MCF 10A (cell line): ENCODE data around the gene EMP2. TPM values are rescaled to one million over a fixed set of nuclear protein-coding genes. Genes with fewer than 3 reads are reported as not detected.

Source experiments
- BruUV-seq: library from RNA; stranded (reverse); fragments of 400-500 nt; replicated peaks from 2 replicates; lab custom pipeline; 2021; lab: Mats Ljungman, UMichigan
- CTCF ChIA-PET: fragments of 300-600 bp; sonication (Branson Sonifier 250); formaldehyde crosslinking; extraction: SDS; loops from one replicate; lab custom pipeline; 2021; ENCODE audit warnings: antibody characterized with exemption, inconsistent platforms; lab: Yijun Ruan, JAX
- POLR2A ChIA-PET: fragments of 300-600, 350-650 bp; sonication (Branson Sonifier 250); formaldehyde crosslinking; extraction: SDS; loops from one replicate; lab custom pipeline; 2020; ENCODE audit warnings: antibody characterized with exemption, inconsistent platforms; lab: Yijun Ruan, JAX
- DNase-seq: peaks from one replicate; pipeline ENCODE4 v3.0.0-alpha.2; 2018; ENCODE audit not compliant: unreplicated experiment
- H3K27ac Mint-ChIP-seq: one replicate; pipeline ENCODE4 v1.8.0; 2022; ENCODE audit warnings: mild to moderate bottlenecking, low read depth, mixed read lengths; ENCODE audit not compliant: unreplicated experiment
- H3K27me3 Mint-ChIP-seq: one replicate; pipeline ENCODE4 v1.8.0; 2022; ENCODE audit warnings: mixed read lengths; ENCODE audit not compliant: insufficient read depth, unreplicated experiment
- H3K36me3 Mint-ChIP-seq: one replicate; pipeline ENCODE4 v1.8.0; 2022; ENCODE audit warnings: mild to moderate bottlenecking, moderate library complexity, mixed read lengths; ENCODE audit not compliant: insufficient read depth, unreplicated experiment
- H3K4me1 Mint-ChIP-seq: one replicate; pipeline ENCODE4 v1.8.0; 2022; ENCODE audit warnings: mixed read lengths; ENCODE audit not compliant: insufficient read depth, unreplicated experiment
- H3K4me3 Mint-ChIP-seq: one replicate; pipeline ENCODE4 v1.8.0; 2022; ENCODE audit warnings: mild to moderate bottlenecking, moderate library complexity, mixed read lengths; ENCODE audit not compliant: unreplicated experiment
- H3K9me3 Mint-ChIP-seq: one replicate; pipeline ENCODE4 v1.8.0; 2022; ENCODE audit warnings: mixed read lengths; ENCODE audit not compliant: unreplicated experiment
- CTCF ChIP-seq: fragments of 200-600 bp; IDR thresholded peaks from one replicate; pipeline ENCODE4 v1.8.0; 2022; ENCODE audit warnings: antibody characterized with exemption, mild to moderate bottlenecking; ENCODE audit not compliant: unreplicated experiment
- intact Hi-C: fragments of 100-400 bp; cut with micrococcal nuclease; formaldehyde crosslinking; loops from 2 replicates; pipeline ENCODE4 v1.14.1; 2022
- total RNA-seq: library from RNA; stranded (reverse); gene quantifications from 2 replicates; pipeline ENCODE4 v1.2.3, GENCODE V29; 2022

The EMP2 gene
- total RNA-seq, 1 experiment from 2014 or later, result 4.8 TPM

GRCh38 chr16:10612649-10613179 lies 32.3 kb upstream of the EMP2 start:
- no peak overlapping the region for H3K4me3 Mint-ChIP-seq
- no peak for TF ChIP-seq CTCF
- no peaks in the 10 kb centered on the region for H3K9me3 Mint-ChIP-seq
- ChIA-PET POLR2A (no interaction called here), CTCF (interaction anchor here (0.6 kb wide), 1 partner anchor 98 kb away, joined by 4 read pairs; no protein-coding TSS in a partner anchor)
- no peak overlapping the region for H3K27ac Mint-ChIP-seq
- no peaks in the 10 kb centered on the region for H3K36me3 Mint-ChIP-seq
- no TSS peak for BruUV-seq
- intact Hi-C loops, result no loop called here
- no peaks in the 10 kb centered on the region for H3K27me3 Mint-ChIP-seq
- peaks cover 8% of the 10 kb centered on the region for H3K4me1 Mint-ChIP-seq
- DNase-seq, result no peak

- Mint-ChIP-seq H3K4me3 (no peak overlapping the region), H3K36me3 (no peaks in the 10 kb centered on the region), H3K9me3 (no peaks in the 10 kb centered on the region), H3K4me1 (no peaks in the 10 kb centered on the region), H3K27me3 (no peaks in the 10 kb centered on the region), H3K27ac (no peak overlapping the region)
- no peak for TF ChIP-seq CTCF
- CTCF ChIA-PET, result interaction anchor here (0.6 kb wide), 2 partner anchors 97 to 1463 kb away, joined by 4 to 6 read pairs; no protein-coding TSS in a partner anchor
- intact Hi-C loops, result no loop called here
- POLR2A ChIA-PET, result no interaction called here
- BruUV-seq, result no TSS peak
- no peak for DNase-seq
Measured at GRCh38 chr16:10611825-10612342, 31.5 kb upstream of the EMP2 start.

GRCh38 chr16:10610499-10611184 lies 30.2 kb upstream of the EMP2 start:
- TF ChIP-seq CTCF, result no peak
- no peaks in the 10 kb centered on the region for H3K27me3 Mint-ChIP-seq
- no peaks in the 10 kb centered on the region for H3K4me1 Mint-ChIP-seq
- intact Hi-C loops, result no loop called here
- H3K9me3 Mint-ChIP-seq, result no peaks in the 10 kb centered on the region
- H3K36me3 Mint-ChIP-seq, result no peaks in the 10 kb centered on the region
- ChIA-PET POLR2A (no interaction called here), CTCF (interaction anchor here (0.7 kb wide), 1 partner anchor 308 kb away, joined by 4 read pairs; no protein-coding TSS in a partner anchor)
- no peak overlapping the region for H3K27ac Mint-ChIP-seq
- BruUV-seq, result no TSS peak
- no peak overlapping the region for H3K4me3 Mint-ChIP-seq
- DNase-seq, result no peak

GRCh38 chr16:10609402-10609774 lies 29.0 kb upstream of the EMP2 start:
- H3K27me3 Mint-ChIP-seq, result no peaks in the 10 kb centered on the region
- no TSS peak for BruUV-seq
- ChIA-PET CTCF (interaction anchor here (0.6 to 0.9 kb wide), 4 partner anchors 9 to 1498 kb away, joined by 3 to 4 read pairs (median 4); partner anchors contain the start of gene EMP2), POLR2A (no interaction called here)
- H3K4me3 Mint-ChIP-seq, result no peak overlapping the region
- no peaks in the 10 kb centered on the region for H3K36me3 Mint-ChIP-seq
- no peak overlapping the region for H3K27ac Mint-ChIP-seq
- intact Hi-C loops, result no loop called here
- no peak for DNase-seq
- H3K9me3 Mint-ChIP-seq, result no peaks in the 10 kb centered on the region
- no peak for TF ChIP-seq CTCF
- H3K4me1 Mint-ChIP-seq, result no peaks in the 10 kb centered on the region
